Hepatocyte (in vitro differentiated cells): ENCODE measurements around the gene FAF1.

Source experiments
- EZH2phosphoT487 ChIP-seq: fragments of 200-600 bp; sonication (generic); IDR thresholded peaks from one replicate; pipeline ENCODE4 v1.6.1; 2018; ENCODE audit warnings: antibody characterized with exemption, mild to moderate bottlenecking, low read depth, moderate library complexity; ENCODE audit not compliant: unreplicated experiment, severe bottlenecking
- TF ChIP-seq, protein P1 (sequence below): fragments of 200-600 bp; sonication (generic); IDR thresholded peaks from 2 replicates; pipeline ENCODE4 v1.5.1; 2016; ENCODE audit warnings: antibody characterized with exemption, mild to moderate bottlenecking; ENCODE audit not compliant: poor library complexity

DNA sequence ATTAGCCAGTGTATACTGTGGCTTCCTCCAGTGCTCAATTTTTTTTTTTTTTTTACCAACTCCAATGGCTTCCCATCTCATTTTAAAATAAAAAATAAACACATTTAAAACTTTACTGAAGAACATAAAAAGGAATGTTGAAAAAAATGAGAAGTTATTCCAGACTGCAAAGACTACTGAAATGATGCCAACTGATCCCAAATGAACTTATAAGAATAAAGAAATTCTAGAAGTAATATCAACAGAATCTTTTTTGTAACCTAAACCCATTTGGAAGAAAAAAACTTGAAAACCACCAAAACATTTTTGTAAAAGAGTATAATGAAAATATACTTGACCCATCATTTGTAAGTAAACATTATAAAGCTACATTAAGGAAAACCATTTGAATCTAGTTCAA, 129.4 kb downstream of the FAF1 start:
- TF ChIP-seq EZH2phosphoT487, result no peak
- TF ChIP-seq, protein P1, sequence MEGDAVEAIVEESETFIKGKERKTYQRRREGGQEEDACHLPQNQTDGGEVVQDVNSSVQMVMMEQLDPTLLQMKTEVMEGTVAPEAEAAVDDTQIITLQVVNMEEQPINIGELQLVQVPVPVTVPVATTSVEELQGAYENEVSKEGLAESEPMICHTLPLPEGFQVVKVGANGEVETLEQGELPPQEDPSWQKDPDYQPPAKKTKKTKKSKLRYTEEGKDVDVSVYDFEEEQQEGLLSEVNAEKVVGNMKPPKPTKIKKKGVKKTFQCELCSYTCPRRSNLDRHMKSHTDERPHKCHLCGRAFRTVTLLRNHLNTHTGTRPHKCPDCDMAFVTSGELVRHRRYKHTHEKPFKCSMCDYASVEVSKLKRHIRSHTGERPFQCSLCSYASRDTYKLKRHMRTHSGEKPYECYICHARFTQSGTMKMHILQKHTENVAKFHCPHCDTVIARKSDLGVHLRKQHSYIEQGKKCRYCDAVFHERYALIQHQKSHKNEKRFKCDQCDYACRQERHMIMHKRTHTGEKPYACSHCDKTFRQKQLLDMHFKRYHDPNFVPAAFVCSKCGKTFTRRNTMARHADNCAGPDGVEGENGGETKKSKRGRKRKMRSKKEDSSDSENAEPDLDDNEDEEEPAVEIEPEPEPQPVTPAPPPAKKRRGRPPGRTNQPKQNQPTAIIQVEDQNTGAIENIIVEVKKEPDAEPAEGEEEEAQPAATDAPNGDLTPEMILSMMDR, result no peak
